GM23338 (cell line): ENCODE results near the gene SERPINB6. TPM values are rescaled to one million over a fixed set of nuclear protein-coding genes. Genes with fewer than 3 reads are reported as not detected.

Source experiments
- ATAC-seq: fragments of 200-7000 bp; cut with Tn5 transposase; 3 replicates; pipeline ENCODE4 v1.9.1; 2020
- DNase-seq: peaks from one replicate; pipeline ENCODE4 v3.0.0-alpha.2; 2015; ENCODE audit warnings: low spot score
- H2AFZ ChIP-seq: fragments of 200-600 bp; sonication (generic); 2 replicates; pipeline ENCODE4 v1.8.0; 2016; ENCODE audit warnings: antibody characterized with exemption, mild to moderate bottlenecking, moderate library complexity
- H3F3A ChIP-seq: fragments of 200-600 bp; sonication (generic); replicated peaks from 2 replicates; pipeline ENCODE4 v1.8.0; 2017; ENCODE audit warnings: antibody characterized with exemption, mixed run types, low read depth
- H3K27ac ChIP-seq: fragments of 200-600 bp; sonication (generic); 2 replicates; pipeline ENCODE4 v1.6.1; 2016; ENCODE audit warnings: low read depth
- H3K27me3 ChIP-seq: fragments of 200-600 bp; sonication (generic); 2 replicates; pipeline ENCODE4 v1.8.0; 2016; ENCODE audit warnings: mild to moderate bottlenecking, mixed run types, moderate library complexity; ENCODE audit not compliant: insufficient read depth
- H3K36me3 ChIP-seq: fragments of 200-600 bp; sonication (generic); 2 replicates; pipeline ENCODE4 v1.8.0; 2016; ENCODE audit warnings: mild to moderate bottlenecking; ENCODE audit not compliant: insufficient read depth
- H3K4me1 ChIP-seq: fragments of 200-600 bp; sonication (generic); 2 replicates; pipeline ENCODE4 v1.8.0; 2016; ENCODE audit warnings: mild to moderate bottlenecking, moderate library complexity; ENCODE audit not compliant: insufficient read depth
- H3K4me2 ChIP-seq: fragments of 200-600 bp; sonication (generic); 2 replicates; pipeline ENCODE4 v1.7.1; 2017; ENCODE audit warnings: mixed run types
- H3K4me3 ChIP-seq: fragments of 200-600 bp; sonication (generic); 2 replicates; pipeline ENCODE4 v1.6.1; 2016; ENCODE audit warnings: mixed run types
- H3K79me2 ChIP-seq: fragments of 200-600 bp; sonication (generic); replicated peaks from 2 replicates; pipeline ENCODE4 v1.8.0; 2017; ENCODE audit warnings: mild to moderate bottlenecking; ENCODE audit not compliant: insufficient read depth
- H3K9me2 ChIP-seq: fragments of 200-600 bp; sonication (generic); 2 replicates; pipeline ENCODE4 v1.8.0; 2017; ENCODE audit not compliant: insufficient read depth
- H4K20me1 ChIP-seq: fragments of 200-600 bp; sonication (generic); replicated peaks from 2 replicates; pipeline ENCODE4 v1.8.0; 2017; ENCODE audit warnings: mild to moderate bottlenecking; ENCODE audit not compliant: insufficient read depth
- H3K27ac Mint-ChIP-seq: 2 replicates; pipeline ENCODE4 v1.8.0; 2020; ENCODE audit warnings: inconsistent platforms, mild to moderate bottlenecking, moderate library complexity, mixed read lengths
- H3K27me3 Mint-ChIP-seq: 3 replicates; pipeline ENCODE4 v1.8.0; 2022; ENCODE audit warnings: low read depth, mild to moderate bottlenecking, moderate library complexity, mixed read lengths, inconsistent platforms; ENCODE audit not compliant: insufficient read depth, poor library complexity
- H3K36me3 Mint-ChIP-seq: 3 replicates; pipeline ENCODE4 v1.8.0; 2021; ENCODE audit warnings: low read depth, mild to moderate bottlenecking, inconsistent platforms, moderate library complexity, mixed read lengths
- H3K4me1 Mint-ChIP-seq: 3 replicates; pipeline ENCODE4 v1.8.0; 2020; ENCODE audit warnings: mild to moderate bottlenecking, inconsistent platforms, mixed read lengths
- H3K4me3 Mint-ChIP-seq: 3 replicates; pipeline ENCODE4 v1.8.0; 2021; ENCODE audit warnings: moderate library complexity, mild to moderate bottlenecking, inconsistent platforms, mixed read lengths
- H3K9me3 Mint-ChIP-seq: 3 replicates; pipeline ENCODE4 v1.8.0; 2020; ENCODE audit warnings: moderate library complexity, mild to moderate bottlenecking, inconsistent platforms, mixed read lengths
- CREB1 ChIP-seq: fragments of 250-450 bp; sonication (Bioruptor Pico); IDR thresholded peaks from 2 replicates; pipeline ENCODE4 v1.5.0; 2020; ENCODE audit warnings: low read depth, mild to moderate bottlenecking, moderate library complexity
- EZH2 ChIP-seq: fragments of 200-600 bp; sonication (generic); IDR thresholded peaks from one replicate; pipeline ENCODE4 v1.8.0; 2017; ENCODE audit warnings: antibody characterized with exemption, mild to moderate bottlenecking, low read depth; ENCODE audit not compliant: unreplicated experiment
- EZH2phosphoT487 ChIP-seq: fragments of 200-600 bp; sonication (generic); IDR thresholded peaks from one replicate; pipeline ENCODE4 v1.8.1; 2018; ENCODE audit warnings: antibody characterized with exemption; ENCODE audit not compliant: unreplicated experiment
- JUNB ChIP-seq: IDR thresholded peaks from one replicate; pipeline ENCODE4 v1.6.1; 2016; ENCODE audit warnings: antibody characterized with exemption; ENCODE audit not compliant: unreplicated experiment
- POLR2AphosphoS5 ChIP-seq: IDR thresholded peaks from 2 replicates; pipeline ENCODE4 v1.6.1; 2016; ENCODE audit warnings: antibody characterized with exemption, low read depth
- STAT1 ChIP-seq: IDR thresholded peaks from one replicate; pipeline ENCODE4 v1.6.1; 2016; ENCODE audit warnings: antibody characterized with exemption; ENCODE audit not compliant: unreplicated experiment
- ZNF331 ChIP-seq: fragments of 250-450 bp; sonication (Bioruptor Pico); IDR thresholded peaks from 2 replicates; pipeline ENCODE4 v1.5.0; 2020; ENCODE audit warnings: low read depth, mild to moderate bottlenecking, moderate library complexity
- polyA plus RNA-seq: library from polyadenylated mRNA; unstranded; fragments of >200 nt; fragmentation: Nextera tagmentation; extraction: Ambion mirVana; gene quantifications from 2 replicates; pipeline ENCODE4 v1.2.1, GENCODE V29; 2016
- total RNA-seq: library from RNA; depleted of rRNA; stranded (reverse); fragments of >200 nt; shearing (Covaris generic); gene quantifications from 2 replicates; pipeline ENCODE4 v1.2.3, GENCODE V29; 2014
- TF ChIP-seq, protein P1 (sequence below): fragments of 250-450 bp; sonication (Bioruptor Pico); IDR thresholded peaks from 2 replicates; pipeline ENCODE4 v1.5.0; 2020; ENCODE audit warnings: mild to moderate bottlenecking, moderate library complexity
- TF ChIP-seq, protein P2 (sequence below): IDR thresholded peaks from 2 replicates; pipeline ENCODE4 v1.6.1; 2016; ENCODE audit warnings: antibody characterized with exemption

Gene SERPINB6
- total and polyA plus RNA-seq, 2 experiments from 2014 or later: 25.9 to 38.5 TPM

DNA sequence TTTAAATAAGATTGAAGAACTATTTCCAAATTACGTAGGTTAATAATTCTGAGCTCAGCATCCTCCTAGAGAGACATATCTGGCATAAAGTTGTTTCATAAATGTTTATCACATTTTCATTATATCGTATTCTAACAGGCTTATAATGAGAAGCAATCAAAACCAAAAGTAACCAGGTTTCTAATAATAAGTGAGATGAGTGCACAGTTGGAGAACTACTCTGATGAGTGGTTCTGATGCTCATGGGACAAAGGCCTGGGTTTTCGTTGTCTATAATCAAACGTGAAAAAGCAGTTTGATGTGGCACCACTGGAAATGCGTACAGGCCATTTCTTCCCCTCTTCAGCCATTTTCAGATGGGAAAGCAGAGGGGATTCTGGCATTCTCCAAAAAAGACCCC lies 4.7 kb upstream of the SERPINB6 start (continued):
- TF ChIP-seq, protein P1, sequence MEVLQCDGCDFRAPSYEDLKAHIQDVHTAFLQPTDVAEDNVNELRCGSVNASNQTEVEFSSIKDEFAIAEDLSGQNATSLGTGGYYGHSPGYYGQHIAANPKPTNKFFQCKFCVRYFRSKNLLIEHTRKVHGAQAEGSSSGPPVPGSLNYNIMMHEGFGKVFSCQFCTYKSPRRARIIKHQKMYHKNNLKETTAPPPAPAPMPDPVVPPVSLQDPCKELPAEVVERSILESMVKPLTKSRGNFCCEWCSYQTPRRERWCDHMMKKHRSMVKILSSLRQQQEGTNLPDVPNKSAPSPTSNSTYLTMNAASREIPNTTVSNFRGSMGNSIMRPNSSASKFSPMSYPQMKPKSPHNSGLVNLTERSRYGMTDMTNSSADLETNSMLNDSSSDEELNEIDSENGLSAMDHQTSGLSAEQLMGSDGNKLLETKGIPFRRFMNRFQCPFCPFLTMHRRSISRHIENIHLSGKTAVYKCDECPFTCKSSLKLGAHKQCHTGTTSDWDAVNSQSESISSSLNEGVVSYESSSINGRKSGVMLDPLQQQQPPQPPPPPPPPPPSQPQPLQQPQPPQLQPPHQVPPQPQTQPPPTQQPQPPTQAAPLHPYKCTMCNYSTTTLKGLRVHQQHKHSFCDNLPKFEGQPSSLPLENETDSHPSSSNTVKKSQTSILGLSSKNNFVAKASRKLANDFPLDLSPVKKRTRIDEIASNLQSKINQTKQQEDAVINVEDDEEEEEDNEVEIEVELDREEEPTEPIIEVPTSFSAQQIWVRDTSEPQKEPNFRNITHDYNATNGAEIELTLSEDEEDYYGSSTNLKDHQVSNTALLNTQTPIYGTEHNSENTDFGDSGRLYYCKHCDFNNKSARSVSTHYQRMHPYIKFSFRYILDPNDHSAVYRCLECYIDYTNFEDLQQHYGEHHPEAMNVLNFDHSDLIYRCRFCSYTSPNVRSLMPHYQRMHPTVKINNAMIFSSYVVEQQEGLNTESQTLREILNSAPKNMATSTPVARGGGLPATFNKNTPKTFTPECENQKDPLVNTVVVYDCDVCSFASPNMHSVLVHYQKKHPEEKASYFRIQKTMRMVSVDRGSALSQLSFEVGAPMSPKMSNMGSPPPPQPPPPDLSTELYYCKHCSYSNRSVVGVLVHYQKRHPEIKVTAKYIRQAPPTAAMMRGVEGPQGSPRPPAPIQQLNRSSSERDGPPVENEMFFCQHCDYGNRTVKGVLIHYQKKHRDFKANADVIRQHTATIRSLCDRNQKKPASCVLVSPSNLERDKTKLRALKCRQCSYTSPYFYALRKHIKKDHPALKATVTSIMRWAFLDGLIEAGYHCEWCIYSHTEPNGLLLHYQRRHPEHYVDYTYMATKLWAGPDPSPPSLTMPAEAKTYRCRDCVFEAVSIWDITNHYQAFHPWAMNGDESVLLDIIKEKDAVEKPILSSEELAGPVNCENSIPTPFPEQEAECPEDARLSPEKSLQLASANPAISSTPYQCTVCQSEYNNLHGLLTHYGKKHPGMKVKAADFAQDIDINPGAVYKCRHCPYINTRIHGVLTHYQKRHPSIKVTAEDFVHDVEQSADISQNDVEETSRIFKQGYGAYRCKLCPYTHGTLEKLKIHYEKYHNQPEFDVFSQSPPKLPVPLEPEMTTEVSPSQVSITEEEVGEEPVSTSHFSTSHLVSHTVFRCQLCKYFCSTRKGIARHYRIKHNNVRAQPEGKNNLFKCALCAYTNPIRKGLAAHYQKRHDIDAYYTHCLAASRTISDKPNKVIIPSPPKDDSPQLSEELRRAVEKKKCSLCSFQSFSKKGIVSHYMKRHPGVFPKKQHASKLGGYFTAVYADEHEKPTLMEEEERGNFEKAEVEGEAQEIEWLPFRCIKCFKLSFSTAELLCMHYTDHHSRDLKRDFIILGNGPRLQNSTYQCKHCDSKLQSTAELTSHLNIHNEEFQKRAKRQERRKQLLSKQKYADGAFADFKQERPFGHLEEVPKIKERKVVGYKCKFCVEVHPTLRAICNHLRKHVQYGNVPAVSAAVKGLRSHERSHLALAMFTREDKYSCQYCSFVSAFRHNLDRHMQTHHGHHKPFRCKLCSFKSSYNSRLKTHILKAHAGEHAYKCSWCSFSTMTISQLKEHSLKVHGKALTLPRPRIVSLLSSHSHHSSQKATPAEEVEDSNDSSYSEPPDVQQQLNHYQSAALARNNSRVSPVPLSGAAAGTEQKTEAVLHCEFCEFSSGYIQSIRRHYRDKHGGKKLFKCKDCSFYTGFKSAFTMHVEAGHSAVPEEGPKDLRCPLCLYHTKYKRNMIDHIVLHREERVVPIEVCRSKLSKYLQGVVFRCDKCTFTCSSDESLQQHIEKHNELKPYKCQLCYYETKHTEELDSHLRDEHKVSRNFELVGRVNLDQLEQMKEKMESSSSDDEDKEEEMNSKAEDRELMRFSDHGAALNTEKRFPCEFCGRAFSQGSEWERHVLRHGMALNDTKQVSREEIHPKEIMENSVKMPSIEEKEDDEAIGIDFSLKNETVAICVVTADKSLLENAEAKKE: no peak
- TF ChIP-seq STAT1: no peak
- no peak for TF ChIP-seq CREB1 (CRISPR knock-in tag)
- TF ChIP-seq, protein P2, sequence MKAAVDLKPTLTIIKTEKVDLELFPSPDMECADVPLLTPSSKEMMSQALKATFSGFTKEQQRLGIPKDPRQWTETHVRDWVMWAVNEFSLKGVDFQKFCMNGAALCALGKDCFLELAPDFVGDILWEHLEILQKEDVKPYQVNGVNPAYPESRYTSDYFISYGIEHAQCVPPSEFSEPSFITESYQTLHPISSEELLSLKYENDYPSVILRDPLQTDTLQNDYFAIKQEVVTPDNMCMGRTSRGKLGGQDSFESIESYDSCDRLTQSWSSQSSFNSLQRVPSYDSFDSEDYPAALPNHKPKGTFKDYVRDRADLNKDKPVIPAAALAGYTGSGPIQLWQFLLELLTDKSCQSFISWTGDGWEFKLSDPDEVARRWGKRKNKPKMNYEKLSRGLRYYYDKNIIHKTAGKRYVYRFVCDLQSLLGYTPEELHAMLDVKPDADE: no peak

DNA sequence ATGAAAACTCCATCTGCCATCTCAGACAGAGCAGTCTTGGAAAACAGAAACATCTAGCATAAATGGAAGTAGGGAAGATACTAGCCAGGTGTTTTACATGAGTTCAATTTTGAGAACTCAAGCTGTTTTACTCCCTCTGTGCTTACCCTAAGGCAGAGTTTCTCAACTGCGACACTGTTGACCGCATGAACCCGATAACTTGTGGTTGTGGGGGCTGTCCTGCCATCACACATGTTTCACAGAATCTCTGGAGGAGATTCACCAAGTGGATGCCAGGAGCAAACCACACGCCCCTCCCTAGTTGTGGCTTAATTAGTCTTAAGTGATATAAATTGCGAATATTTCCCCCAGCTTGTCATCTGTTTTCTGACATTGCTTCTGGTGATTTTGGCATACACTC lies 2.3 kb upstream of the SERPINB6 start:
- Mint-ChIP-seq H3K27me3 (peaks cover 13% of the 10 kb centered on the region), H3K4me1 (peaks cover 19% of the 10 kb centered on the region), H3K9me3 (peaks cover 12% of the 10 kb centered on the region; the same call in 2 of the 3 replicates), H3K4me3 (no peak overlapping the region), H3K36me3 (no peaks in the 10 kb centered on the region), H3K27ac (no peak overlapping the region)
- Histone ChIP-seq H3F3A (peaks cover 16% of the 10 kb centered on the region), H4K20me1 (no peaks in the 10 kb centered on the region), H2AFZ (no peak overlapping the region), H3K36me3 (no peaks in the 10 kb centered on the region), H3K9me2 (0 out of 2 replicates have a peak, but pooled peaks cover 5% of the 10 kb centered on the region), H3K4me3 (no peak overlapping the region), H3K79me2 (no peaks in the 10 kb centered on the region), H3K4me2 (no peak overlapping the region), H3K4me1 (peaks cover 19% of the 10 kb centered on the region), H3K27ac (no peak overlapping the region), H3K27me3 (peaks cover 9% of the 10 kb centered on the region)
- no peak for ATAC-seq
- DNase-seq: no peak
- TF ChIP-seq CREB1 (CRISPR knock-in tag) (no peak), POLR2AphosphoS5 (no peak), EZH2 (no peak), EZH2phosphoT487 (no peak), JUNB (no peak), ZNF331 (no peak), STAT1 (no peak)
- TF ChIP-seq, protein P2: no peak
